ENCODE results near the gene TMEM170A.
"Not testable (repeated sequence)": the region's sequence is repeated elsewhere in the genome, so short reads cannot be mapped to it uniquely, and the experiment has no call there.

Gene TMEM170A

DNA sequence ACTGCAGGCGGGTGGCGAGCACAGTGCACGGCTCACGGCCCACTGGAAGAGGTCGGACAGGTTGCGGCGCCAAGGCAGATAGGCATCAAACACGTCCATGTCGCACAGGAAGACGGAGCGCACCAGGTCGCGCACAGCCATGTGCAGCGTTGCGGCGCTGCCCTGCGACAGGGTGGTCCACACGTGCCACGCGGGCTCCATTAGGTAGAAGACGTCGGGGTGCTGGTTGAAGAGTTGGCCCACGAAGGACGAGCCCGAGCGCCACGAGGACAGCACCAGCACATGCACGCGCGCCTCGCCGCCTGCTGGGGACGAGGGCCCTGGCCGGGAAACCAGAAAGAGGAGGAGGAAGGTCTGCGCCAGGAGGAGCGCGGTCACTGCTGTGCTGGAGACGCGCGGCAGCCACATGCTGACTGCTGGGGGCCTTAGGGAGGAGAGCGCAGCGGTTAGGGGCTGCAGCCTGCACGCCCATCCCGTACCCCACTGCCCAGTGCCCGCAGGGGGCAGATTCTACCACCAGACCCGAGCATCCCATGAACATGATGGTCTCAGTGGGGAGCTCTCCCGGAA, 15.0 kb upstream of the TMEM170A start:
- no peak for DNase-seq

DNA sequence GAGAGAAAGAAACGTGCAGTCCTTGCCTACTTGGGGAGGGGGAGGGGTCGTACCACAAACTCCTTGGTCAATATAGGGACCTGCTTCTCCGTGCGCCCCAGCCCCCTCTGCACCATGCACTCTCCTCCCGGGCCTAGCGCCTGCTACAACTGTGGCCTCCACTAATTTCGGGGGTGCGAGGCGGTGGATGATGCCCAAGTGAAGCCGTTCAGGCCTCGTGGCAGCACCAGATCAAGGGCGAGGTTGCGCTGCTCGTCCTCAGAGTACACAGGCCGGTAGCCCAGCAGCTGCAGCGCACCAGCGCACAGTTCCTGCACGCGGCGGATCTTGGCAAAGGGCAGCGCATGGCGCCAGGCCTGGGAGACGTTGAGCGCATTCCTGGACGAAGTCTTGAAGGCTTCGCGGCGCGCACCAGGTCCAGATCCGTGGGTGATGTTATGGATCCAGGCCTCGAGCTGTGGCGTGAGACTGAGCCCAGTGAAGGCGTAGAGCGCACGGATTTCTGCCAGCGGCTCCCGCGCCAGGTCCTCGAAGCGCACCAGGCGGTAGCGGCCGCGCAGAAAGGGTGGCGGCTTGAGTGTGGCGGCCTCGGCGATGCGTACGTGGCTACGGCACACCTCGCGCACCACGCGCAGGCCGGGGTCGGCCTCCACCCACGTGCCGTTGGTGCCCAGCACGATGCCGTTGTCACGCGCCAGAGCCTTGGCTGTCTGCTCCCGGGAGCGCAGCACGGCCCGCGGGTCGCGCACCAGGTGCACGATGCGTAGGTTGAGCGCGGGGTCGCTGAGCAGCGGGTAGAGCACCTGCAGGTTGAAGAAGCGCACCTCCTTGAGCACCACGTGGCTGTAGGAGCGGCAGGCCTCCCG, 14.2 kb upstream of the TMEM170A start:
- DNase-seq = no peak

DNA sequence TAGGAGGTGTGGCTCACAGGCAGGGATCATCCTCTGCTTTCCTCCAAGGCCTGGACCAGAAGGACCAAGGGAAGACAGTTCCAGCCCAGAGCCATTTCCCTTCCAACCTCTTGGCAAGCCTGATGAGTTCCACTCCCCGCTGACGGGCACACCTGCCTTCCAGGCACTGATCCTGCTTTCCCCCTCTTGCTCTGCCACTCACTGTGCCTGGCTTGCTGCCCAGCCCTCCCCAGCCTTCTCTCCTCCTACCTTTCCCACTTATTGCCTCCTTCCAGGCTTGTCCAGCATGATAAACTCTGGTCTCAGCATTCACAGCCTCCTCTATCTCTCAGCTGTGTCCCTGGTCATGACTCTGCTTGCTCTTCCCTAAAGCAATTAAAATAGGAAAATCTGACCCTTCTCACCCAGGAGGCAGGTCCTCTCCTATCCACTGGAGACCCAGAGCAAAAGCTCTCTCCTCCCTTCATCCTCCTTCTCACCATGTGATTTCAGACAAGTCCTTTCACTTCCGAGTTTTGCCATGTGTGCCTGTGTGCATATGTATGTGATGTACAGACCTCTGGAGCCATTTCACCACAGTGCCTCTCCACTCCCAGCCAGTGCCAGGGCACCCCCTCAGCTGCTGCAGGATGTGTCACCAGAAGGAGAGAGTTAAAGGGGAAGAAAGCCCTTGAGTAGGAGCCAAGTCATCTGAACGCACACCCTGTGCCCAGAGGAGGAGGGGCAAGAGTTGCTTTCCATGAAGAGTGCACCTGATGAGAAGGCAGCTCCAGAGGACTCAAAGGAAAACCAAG, 13.4 kb upstream of the TMEM170A start:
- DNase-seq = no peak

DNA sequence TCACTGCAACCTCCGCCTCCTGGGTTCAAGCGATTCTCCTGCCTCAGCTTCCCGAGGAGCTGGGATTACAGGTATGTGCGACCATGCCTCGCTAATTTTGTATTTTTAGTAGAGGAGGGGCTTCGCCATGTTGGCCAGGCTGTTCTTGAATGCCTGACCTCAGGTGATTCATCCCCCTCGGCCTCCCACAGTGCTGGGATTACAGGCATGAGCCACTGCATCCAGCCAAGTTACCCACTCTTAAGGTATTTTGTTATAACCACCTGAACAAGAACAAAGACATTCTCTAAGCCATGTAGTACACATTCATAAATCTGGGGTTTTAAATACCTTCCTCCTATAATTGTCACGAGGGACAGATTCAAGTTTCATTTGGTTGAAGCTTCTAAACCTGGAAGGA, 12.3 kb upstream of the TMEM170A start:
- DNase-seq = no peak

- no peak for DNase-seq
These were observed 10.9 kb upstream of the TMEM170A start for GRCh38 chr16:75475420-75475847.

- DNase-seq = no peak
These were observed 8.7 kb upstream of the TMEM170A start for GRCh38 chr16:75472908-75473877.

GRCh38 chr16:75471723-75472633, 7.5 kb upstream of the TMEM170A start:
- DNase-seq = no peak

DNA sequence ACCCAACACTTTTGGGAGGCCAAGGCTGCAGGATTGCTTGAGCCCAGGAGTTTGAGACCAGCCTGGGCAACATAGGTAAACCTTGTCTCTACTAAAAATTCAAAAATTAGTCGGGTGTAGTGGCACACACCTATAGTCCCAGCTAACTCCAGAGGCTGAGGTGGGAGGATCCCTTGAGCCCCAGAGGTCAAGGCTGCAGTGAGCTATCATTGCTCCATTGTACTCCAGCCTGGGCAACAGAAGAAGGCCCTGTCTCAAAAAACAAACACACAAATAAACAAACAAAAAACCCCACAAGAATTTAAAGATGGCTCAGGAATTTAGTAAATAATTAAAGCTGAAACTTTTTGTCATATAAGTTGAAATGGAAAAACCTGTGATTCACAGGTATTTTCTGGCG, 2.3 kb upstream of the TMEM170A start:
- no peak for DNase-seq

DNA sequence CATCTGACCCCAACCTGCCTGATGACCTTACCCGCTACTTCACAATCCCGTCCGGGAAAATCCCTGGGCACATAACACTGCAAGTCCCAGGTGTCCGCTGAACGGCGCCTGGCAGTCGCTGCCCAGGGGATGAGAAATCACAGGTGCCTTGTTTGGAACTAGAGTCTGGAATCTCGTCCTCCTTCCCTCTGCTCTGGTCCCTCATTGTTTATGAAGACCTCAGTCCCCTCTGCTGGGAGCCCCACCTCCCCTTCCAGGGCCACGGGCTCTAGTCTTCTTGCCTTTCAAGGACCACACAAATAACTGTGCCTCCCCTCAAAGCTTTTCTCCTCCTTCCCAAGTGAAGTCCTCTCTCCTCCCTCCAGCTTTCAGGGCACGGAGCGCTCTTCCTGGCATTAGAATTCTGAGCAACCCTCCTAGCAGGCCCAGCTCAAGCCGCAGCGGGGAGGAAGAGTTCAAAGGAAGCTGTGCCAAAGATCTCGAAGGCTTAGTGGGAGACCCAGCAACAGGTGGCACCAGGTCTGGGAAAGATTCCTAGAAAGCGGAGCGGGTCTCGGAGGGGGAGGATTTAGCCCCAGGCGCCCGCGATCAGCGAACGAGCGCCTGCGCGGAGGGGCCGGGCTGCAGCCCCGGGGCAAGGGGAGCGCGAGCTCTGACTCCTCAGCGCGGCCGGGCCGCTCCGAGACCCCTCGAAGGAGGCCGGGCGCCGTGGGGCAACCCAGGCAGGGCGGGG, 934 bp downstream of the TMEM170A start:
- DNase-seq = not testable (repeated sequence)

DNA sequence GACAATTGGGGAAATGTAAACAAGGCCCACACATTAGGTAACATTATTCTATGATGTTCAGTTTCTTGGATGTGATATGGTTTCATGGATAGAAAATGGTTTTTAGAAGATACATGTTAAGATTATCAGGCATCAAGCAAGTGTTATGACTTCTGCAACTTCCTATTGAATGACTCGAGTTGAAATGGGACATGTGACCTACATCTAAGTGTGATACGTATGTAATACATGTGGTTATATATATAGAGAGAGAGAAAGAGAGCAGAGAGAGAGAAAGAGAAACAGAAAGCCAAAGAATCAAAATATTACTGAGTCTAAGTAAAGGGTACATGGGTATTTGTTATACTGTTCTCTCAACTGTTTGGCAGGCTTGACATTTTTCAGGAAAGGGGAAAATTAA, 1.7 kb downstream of the TMEM170A start:
- DNase-seq = no peak

DNA sequence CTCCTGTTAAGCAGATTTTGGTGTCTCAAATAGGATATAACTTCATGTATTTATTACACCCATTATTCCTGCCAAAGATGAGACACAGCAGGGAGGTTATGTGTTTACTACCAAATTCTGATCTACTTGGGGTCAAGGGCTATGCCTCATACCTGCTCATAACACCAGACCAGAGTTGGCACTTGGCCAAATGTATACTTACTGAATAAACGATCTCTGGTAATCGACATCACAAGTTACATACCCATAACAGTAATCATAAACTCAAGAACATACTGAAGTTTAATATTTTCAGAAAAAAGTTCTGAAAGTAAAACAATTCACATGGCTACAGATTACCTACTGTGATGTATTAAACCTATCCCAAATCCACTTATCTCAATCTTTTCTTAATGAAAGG, 2.9 kb downstream of the TMEM170A start:
- DNase-seq = no peak

DNA sequence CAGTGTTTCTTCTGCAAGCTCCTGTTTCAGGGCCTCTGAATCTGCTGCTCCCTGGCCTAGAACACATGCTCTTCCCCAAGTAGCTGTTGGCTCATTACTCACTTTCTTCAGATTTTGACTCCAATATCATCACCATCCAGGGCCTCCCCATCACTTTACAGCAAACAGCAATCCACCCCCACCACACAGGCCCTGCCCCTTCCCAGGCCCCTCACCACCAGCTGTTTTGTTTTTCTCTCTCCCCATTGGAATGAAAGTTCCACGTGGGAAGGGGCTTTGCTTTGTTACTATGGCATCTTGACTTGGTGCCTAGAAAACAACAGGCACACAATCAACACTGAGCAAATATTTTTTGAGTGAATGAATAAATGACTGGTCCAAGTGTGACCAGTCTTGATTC, 4.0 kb downstream of the TMEM170A start:
- DNase-seq = no peak

GRCh38 chr16:75459691-75460090, 4.8 kb downstream of the TMEM170A start:
- DNase-seq = no peak

GRCh38 chr16:75458439-75458838, 6.0 kb downstream of the TMEM170A start:
- DNase-seq = no peak

GRCh38 chr16:75458029-75458428, 6.5 kb downstream of the TMEM170A start:
- no peak for DNase-seq

DNA sequence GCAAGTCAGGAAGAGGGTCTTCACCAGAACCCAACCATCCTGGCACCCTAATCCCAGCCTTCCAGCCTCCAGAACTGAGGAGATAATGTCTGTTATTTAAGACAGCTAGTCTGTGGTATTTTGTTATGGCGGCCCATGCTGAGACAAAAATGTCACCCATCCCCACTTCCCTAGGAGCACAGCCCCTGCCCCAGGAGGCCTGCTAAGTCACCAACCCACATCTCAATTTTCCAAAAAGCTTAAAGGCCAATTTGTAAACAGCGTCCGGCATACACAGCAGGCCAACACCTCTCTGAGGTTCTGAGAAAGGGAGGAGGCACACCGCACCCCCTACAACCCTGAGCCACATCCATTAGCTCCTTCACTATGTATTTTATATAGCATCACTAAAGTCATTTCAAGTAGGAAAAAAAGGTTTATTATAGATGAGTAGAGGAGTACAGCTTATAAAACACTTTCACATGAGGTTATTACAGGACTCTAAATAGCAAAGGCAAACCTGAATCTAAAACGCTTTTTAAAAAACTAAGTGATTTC, 6.9 kb downstream of the TMEM170A start:
- DNase-seq = no peak

GRCh38 chr16:75456971-75457370, 7.5 kb downstream of the TMEM170A start:
- DNase-seq = no peak

DNA sequence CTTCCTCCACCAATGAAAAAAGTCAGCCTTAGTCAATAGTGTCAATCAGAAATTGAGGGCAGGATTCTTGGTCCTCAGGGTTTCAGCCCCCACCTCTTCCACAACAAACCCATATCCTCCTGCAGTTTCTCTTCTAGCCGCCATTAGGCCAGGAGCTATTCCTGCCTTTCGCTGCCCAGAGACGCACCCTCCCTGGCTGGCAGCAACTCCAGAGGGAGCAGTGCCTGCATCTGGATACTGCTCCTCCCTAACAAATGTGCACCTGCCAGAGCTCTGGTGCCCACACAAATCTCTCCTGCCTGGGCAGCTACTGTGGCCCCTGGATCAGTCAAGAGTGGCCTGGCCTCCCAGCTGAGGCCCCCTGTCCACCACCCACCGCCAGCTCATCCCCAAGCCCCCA, 8.0 kb downstream of the TMEM170A start:
- DNase-seq = not testable (repeated sequence)

GRCh38 chr16:75455677-75456076, 8.8 kb downstream of the TMEM170A start:
- DNase-seq = no peak

DNA sequence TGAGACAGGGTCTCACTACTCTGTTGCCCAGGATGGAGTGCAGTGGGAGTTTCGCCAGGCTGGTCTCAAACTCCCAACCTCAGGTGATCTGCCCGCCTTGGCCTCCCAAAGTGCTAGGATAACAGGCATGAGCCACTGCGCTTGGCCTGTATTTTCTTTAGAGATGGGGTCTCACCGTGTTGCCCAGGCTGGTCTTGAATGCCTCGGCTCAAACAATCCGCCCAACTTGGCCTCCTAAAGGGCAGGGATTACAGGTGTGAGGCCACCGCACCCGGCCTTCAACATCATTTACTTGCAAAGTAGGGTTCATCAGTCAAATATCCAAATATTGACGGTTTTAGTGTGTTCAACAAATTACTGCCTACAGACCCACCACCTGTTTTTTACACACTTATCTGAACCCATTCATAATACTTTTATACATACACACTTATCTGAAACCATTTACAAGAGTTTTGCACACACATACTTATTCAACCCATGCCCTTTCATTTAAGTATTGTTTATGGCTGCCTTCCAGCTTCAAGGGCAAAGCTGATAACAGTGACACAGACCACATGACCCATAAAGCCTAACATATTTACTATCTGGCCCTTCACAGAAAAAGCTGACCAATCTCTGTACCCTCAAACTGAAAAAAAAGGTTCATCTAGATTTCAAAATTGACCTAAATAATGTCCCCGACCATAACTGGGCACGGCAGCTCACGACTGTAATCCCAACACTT, 11.9 kb downstream of the TMEM170A start:
- no peak for DNase-seq

All from NCI-H510A (cell line).